SK-N-SH (cell line): ENCODE measurements around the gene WDR27. TPM values are rescaled to one million over a fixed set of nuclear protein-coding genes. Genes with fewer than 3 reads are reported as not detected.

Experiments
- CTCF ChIA-PET: fragments of 300-600, 350-600 bp; formaldehyde crosslinking; extraction: SDS; loops from one replicate; lab custom pipeline; 2021; lab: Yijun Ruan, JAX
- POLR2A ChIA-PET: fragments of 350-600 bp; sonication (Branson Sonifier 250); formaldehyde crosslinking; extraction: SDS; loops from one replicate; lab custom pipeline; 2020; ENCODE audit warnings: antibody characterized with exemption, inconsistent platforms; lab: Yijun Ruan, JAX
- DNase-seq: peaks from one replicate; pipeline ENCODE4 v3.0.0; 2012
- H2AFZ ChIP-seq: fragments of 200-600 bp; sonication (generic); 2 replicates; pipeline ENCODE4 v1.8.1; 2016; ENCODE audit warnings: antibody characterized with exemption, mild to moderate bottlenecking, low read depth
- H3F3A ChIP-seq: fragments of 200-600 bp; sonication (generic); replicated peaks from 2 replicates; pipeline ENCODE3; 2016; ENCODE audit warnings: antibody characterized with exemption, mild to moderate bottlenecking; ENCODE audit not compliant: insufficient read depth
- H3K27ac ChIP-seq, 2 experiments: fragments of 200-500 bp in 1 of 2; fragments of 200-600 bp in 1 of 2; sonication (Bioruptor generic) in 1 of 2; sonication (generic), shearing (Covaris generic) in 1 of 2; 2 replicates each; pipeline versions ENCODE4 v1.5.1 to v1.6.1; 2014 to 2016; ENCODE audit warnings: low read depth in 2 of 2, inconsistent platforms in 1 of 2, low read length in 1 of 2, mild to moderate bottlenecking in 1 of 2, mixed read lengths in 1 of 2
- H3K27me3 ChIP-seq: fragments of 200-600 bp; sonication (generic), shearing (Covaris generic); 2 replicates; pipeline ENCODE4 v1.6.1; 2016; ENCODE audit warnings: mixed run types; ENCODE audit not compliant: insufficient read depth
- H3K36me3 ChIP-seq, 2 experiments: fragments of 200-500 bp in 1 of 2; fragments of 200-600 bp in 1 of 2; sonication (Bioruptor generic) in 1 of 2; sonication (generic) in 1 of 2; replicated peaks in 1 of 2; 2 replicates each; pipeline versions ENCODE3 to v1.5.1; 2014 to 2016; ENCODE audit warnings: low read length in 1 of 2, mild to moderate bottlenecking in 1 of 2; ENCODE audit not compliant: insufficient read depth in 2 of 2, control insufficient read depth in 1 of 2
- H3K4me1 ChIP-seq, 2 experiments: fragments of 200-500 bp in 1 of 2; fragments of 200-600 bp in 1 of 2; sonication (Bioruptor generic) in 1 of 2; sonication (generic), shearing (Covaris generic) in 1 of 2; 2 replicates each; pipeline versions ENCODE4 v1.5.1 to v1.6.1; 2014 to 2016; ENCODE audit warnings: low read depth in 1 of 2, low read length in 1 of 2, mixed run types in 1 of 2; ENCODE audit not compliant: insufficient read depth in 2 of 2, control insufficient read depth in 1 of 2
- H3K4me2 ChIP-seq: fragments of 200-600 bp; sonication (generic), shearing (Covaris generic); 2 replicates; pipeline ENCODE4 v1.6.1; 2017; ENCODE audit warnings: mixed run types
- H3K4me3 ChIP-seq, 2 experiments: fragments of 200-500 bp in 1 of 2; fragments of 200-600 bp in 1 of 2; sonication (Bioruptor generic) in 1 of 2; sonication (generic), shearing (Covaris generic) in 1 of 2; 2 replicates each; pipeline versions ENCODE4 v1.5.1 to v1.8.1; 2014 to 2016; ENCODE audit warnings: low read depth in 2 of 2, inconsistent platforms in 1 of 2, low read length in 1 of 2, mild to moderate bottlenecking in 1 of 2, mixed read lengths in 1 of 2, moderate library complexity in 1 of 2
- H3K79me2 ChIP-seq: fragments of 200-600 bp; sonication (generic); 2 replicates; pipeline ENCODE4 v1.8.1; 2017; ENCODE audit warnings: mild to moderate bottlenecking; ENCODE audit not compliant: insufficient read depth
- H3K9ac ChIP-seq: fragments of 200-600 bp; sonication (generic); 2 replicates; pipeline ENCODE4 v1.6.1; 2017; ENCODE audit warnings: mixed run types
- H3K9me2 ChIP-seq: fragments of 200-600 bp; sonication (generic); 2 replicates; pipeline ENCODE4 v1.6.1; 2017; ENCODE audit warnings: mixed run types
- H3K9me3 ChIP-seq: fragments of 200-600 bp; sonication (generic); 2 replicates; pipeline ENCODE4 v1.6.1; 2017; ENCODE audit warnings: mixed run types, mild to moderate bottlenecking, moderate library complexity
- H4K20me1 ChIP-seq: fragments of 200-600 bp; sonication (generic); 2 replicates; pipeline ENCODE4 v1.6.1; 2017; ENCODE audit warnings: mild to moderate bottlenecking, mixed run types; ENCODE audit not compliant: insufficient read depth
- CHD2 ChIP-seq: fragments of 150-350 bp; IDR thresholded peaks from 2 replicates; pipeline ENCODE4 v1.6.1; 2018; ENCODE audit warnings: low read length; ENCODE audit not compliant: partially characterized antibody
- CTCF ChIP-seq: fragments of 200-600 bp; sonication (generic); IDR thresholded peaks from 2 replicates; pipeline ENCODE4 v1.6.1; 2017; ENCODE audit warnings: antibody characterized with exemption, mild to moderate bottlenecking, moderate library complexity
- EZH2phosphoT487 ChIP-seq: fragments of 200-600 bp; sonication (generic); IDR thresholded peaks from 2 replicates; pipeline ENCODE4 v1.6.1; 2017; ENCODE audit warnings: low read depth, mixed run types, mild to moderate bottlenecking, antibody characterized with exemption, moderate library complexity, borderline replicate concordance
- FOSL2 ChIP-seq: IDR thresholded peaks from 2 replicates; pipeline ENCODE4 v1.4.0; 2012; ENCODE audit warnings: low read depth, mild to moderate bottlenecking, moderate library complexity, borderline replicate concordance
- GABPA ChIP-seq: IDR thresholded peaks from 2 replicates; pipeline ENCODE4 v1.4.0; 2012; ENCODE audit warnings: low read depth, mild to moderate bottlenecking
- IRF3 ChIP-seq: fragments of 150-350 bp; IDR thresholded peaks from 2 replicates; pipeline ENCODE4 v1.6.1; 2016; ENCODE audit warnings: mild to moderate bottlenecking, low read depth, low read length
- MAX ChIP-seq: IDR thresholded peaks from 2 replicates; pipeline ENCODE4 v1.4.0; 2012; ENCODE audit warnings: low read depth
- MXI1 ChIP-seq: IDR thresholded peaks from 2 replicates; pipeline ENCODE4 v1.6.1; 2012; ENCODE audit warnings: mild to moderate bottlenecking, low read depth, low read length, improper control_type of control experiment
- NRF1 ChIP-seq: IDR thresholded peaks from 2 replicates; pipeline ENCODE4 v1.6.1; 2012; ENCODE audit warnings: low read depth, mild to moderate bottlenecking, low read length
- REST ChIP-seq: IDR thresholded peaks from 2 replicates; pipeline ENCODE4 v1.6.1; 2012; ENCODE audit warnings: mild to moderate bottlenecking, low read depth, low read length, moderate library complexity
- SIN3A ChIP-seq: IDR thresholded peaks from 2 replicates; pipeline ENCODE4 v1.6.1; 2012; ENCODE audit warnings: low read depth, mild to moderate bottlenecking, low read length, moderate library complexity, borderline replicate concordance
- ZBTB33 ChIP-seq: IDR thresholded peaks from 2 replicates; pipeline ENCODE4 v1.4.0; 2012; ENCODE audit warnings: low read depth, borderline replicate concordance
- WGBS: methylation state at CpG from one replicate; pipeline ENCODE4 v1.1.6; 2017; ENCODE audit warnings: low lambda C conversion rate; 5-methylcytosine and 5-hydroxymethylcytosine counted together
- polyA plus RNA-seq, 3 experiments: library from polyadenylated mRNA; depleted of rRNA; stranded (reverse); fragments of >200 nt; gene quantifications; 2 replicates each; pipeline ENCODE4 v1.2.3, GENCODE V29; 2012
- TF ChIP-seq, protein P1 (sequence below): IDR thresholded peaks from 2 replicates; pipeline ENCODE4 v1.4.0; 2012; ENCODE audit warnings: low read depth, borderline replicate concordance
- TF ChIP-seq, protein P2 (sequence below): IDR thresholded peaks from 2 replicates; pipeline ENCODE4; 2012

WDR27 gene
- polyA plus RNA-seq, 1 of the 3 experiments (the other 2 are of a cell fraction), result 55.6 TPM

DNA sequence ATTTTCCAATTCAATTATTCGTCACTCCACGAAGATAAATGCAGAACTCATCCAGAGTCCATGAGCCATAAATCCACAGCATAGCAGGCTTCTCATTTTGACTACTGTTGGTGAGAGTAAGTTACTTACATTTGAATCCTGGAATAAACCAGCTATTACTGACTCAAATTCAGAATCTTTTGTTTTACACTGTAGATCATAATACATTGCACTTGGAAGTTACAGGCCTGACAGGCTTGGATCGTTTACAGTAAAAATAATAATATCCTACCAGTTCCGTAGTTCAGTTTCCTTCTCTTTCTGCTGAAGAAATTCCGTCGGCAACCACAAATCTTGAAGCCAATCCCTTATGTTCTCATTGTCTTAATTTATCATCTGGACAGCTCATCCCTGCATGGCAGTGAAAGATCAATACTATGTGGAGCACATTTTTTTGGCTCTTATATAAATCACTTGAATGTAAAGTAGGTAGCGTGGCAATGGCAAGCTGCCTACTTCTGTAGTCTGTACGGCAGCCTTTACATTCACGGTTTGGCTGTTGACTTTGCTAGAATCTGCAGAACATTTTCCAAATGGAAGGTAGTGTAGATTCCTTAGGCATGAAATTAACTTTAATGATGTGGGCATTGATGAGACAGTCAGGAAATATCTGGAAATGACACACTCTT lies 142.9 kb downstream of the WDR27 start (continued):
- TF ChIP-seq CTCF (no peak), EZH2phosphoT487 (no peak), MAX (no peak)
- TF ChIP-seq, all 33 proteins: peak for 0

GRCh38 chr6:169558378-169558773 lies 143.5 kb downstream of the WDR27 start:
- Histone ChIP-seq H3K4me3 (no peak overlapping the region), H3K9me3 (no peaks in the 10 kb centered on the region), H3K9me2 (no peaks in the 10 kb centered on the region), H3K9ac (no peak overlapping the region), H2AFZ (no peak overlapping the region), H3K79me2 (no peaks in the 10 kb centered on the region), H3F3A (no peaks in the 10 kb centered on the region), H3K4me1 (no peaks in the 10 kb centered on the region), H3K4me2 (no peak overlapping the region), H4K20me1 (no peaks in the 10 kb centered on the region), H3K36me3 (peaks cover 0 to 9% of the 10 kb centered on the region in 2 experiments), H3K27me3 (no peaks in the 10 kb centered on the region), H3K27ac (no peak overlapping the region)
- no peak for DNase-seq
- WGBS, result 100% methylated on average over 1 of the region's 8 CpGs
- CTCF ChIA-PET, result no interaction called here
- POLR2A ChIA-PET, result no interaction called here
- TF ChIP-seq, protein P1, sequence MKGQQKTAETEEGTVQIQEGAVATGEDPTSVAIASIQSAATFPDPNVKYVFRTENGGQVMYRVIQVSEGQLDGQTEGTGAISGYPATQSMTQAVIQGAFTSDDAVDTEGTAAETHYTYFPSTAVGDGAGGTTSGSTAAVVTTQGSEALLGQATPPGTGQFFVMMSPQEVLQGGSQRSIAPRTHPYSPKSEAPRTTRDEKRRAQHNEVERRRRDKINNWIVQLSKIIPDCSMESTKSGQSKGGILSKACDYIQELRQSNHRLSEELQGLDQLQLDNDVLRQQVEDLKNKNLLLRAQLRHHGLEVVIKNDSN, result no peak
- TF ChIP-seq CHD2, result no peak
- TF ChIP-seq NRF1, result no peak
- no peak for TF ChIP-seq REST
- no peak for TF ChIP-seq SIN3A
- TF ChIP-seq FOSL2, result no peak
- no peak for TF ChIP-seq MXI1
- TF ChIP-seq GABPA, result no peak
- no peak for TF ChIP-seq ZBTB33
- no peak for TF ChIP-seq EZH2phosphoT487
- TF ChIP-seq IRF3, result no peak
- no peak for TF ChIP-seq CTCF
- TF ChIP-seq MAX, result no peak
- TF ChIP-seq, protein P2, sequence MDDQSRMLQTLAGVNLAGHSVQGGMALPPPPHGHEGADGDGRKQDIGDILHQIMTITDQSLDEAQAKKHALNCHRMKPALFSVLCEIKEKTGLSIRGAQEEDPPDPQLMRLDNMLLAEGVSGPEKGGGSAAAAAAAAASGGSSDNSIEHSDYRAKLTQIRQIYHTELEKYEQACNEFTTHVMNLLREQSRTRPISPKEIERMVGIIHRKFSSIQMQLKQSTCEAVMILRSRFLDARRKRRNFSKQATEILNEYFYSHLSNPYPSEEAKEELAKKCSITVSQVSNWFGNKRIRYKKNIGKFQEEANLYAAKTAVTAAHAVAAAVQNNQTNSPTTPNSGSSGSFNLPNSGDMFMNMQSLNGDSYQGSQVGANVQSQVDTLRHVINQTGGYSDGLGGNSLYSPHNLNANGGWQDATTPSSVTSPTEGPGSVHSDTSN, result no peak
